H1 (cell line): ENCODE results near the gene RBM19. TPM values are rescaled to one million over a fixed set of nuclear protein-coding genes. Genes with fewer than 3 reads are reported as not detected.

ENCODE experiments used
- CTCF ChIA-PET: fragments of 300-600 bp; sonication (Branson Sonifier 250); formaldehyde crosslinking; loops from one replicate; lab custom pipeline; 2021; ENCODE audit not compliant: partially characterized antibody; lab: Charles Lee
- POLR2A ChIA-PET: fragments of 300-600 bp; sonication (Branson Sonifier 250); formaldehyde crosslinking; loops from one replicate; lab custom pipeline; 2021; ENCODE audit warnings: inconsistent platforms; ENCODE audit not compliant: partially characterized antibody; lab: Charles Lee
- DNase-seq, 2 experiments: peaks; one replicate each; pipeline versions ENCODE4 v3.0.0 to v3.0.0-alpha.2; 2010 to 2022; ENCODE audit warnings: low spot score in 2 of 2, low read depth in 1 of 2, mixed read lengths in 1 of 2
- FAIRE-seq: peaks from 2 replicates; lab custom pipeline; 2011; peaks lifted over from hg19 to GRCh38; lab: Jason Lieb, UNC
- H2AFZ ChIP-seq: 2 replicates; pipeline ENCODE4 v1.8.1; 2012; ENCODE audit warnings: low read length, inconsistent platforms
- H2AK5ac ChIP-seq: 2 replicates; pipeline ENCODE4 v1.6.1; 2013; ENCODE audit warnings: low read depth, low read length
- H2BK120ac ChIP-seq: replicated peaks from 2 replicates; pipeline ENCODE3; 2013; ENCODE audit warnings: low read depth, low read length, inconsistent platforms
- H2BK12ac ChIP-seq: 2 replicates; pipeline ENCODE4 v1.6.1; 2013; ENCODE audit warnings: low read depth, low read length
- H2BK15ac ChIP-seq: 2 replicates; pipeline ENCODE4 v1.6.1; 2013; ENCODE audit warnings: low read length
- H2BK20ac ChIP-seq: 2 replicates; pipeline ENCODE4 v1.6.1; 2013; ENCODE audit warnings: low read length
- H2BK5ac ChIP-seq: 2 replicates; pipeline ENCODE4 v1.6.1; 2013; ENCODE audit warnings: low read depth, low read length
- H3K14ac ChIP-seq: 2 replicates; pipeline ENCODE4 v1.6.1; 2013; ENCODE audit warnings: inconsistent platforms; ENCODE audit not compliant: insufficient read length
- H3K18ac ChIP-seq: 2 replicates; pipeline ENCODE4 v1.6.1; 2013; ENCODE audit warnings: low read length; ENCODE audit errors: extremely low read depth
- H3K23ac ChIP-seq: 2 replicates; pipeline ENCODE4 v1.6.1; 2013; ENCODE audit warnings: inconsistent platforms; ENCODE audit not compliant: insufficient read length
- H3K23me2 ChIP-seq: 2 replicates; pipeline ENCODE4 v1.6.1; 2013; ENCODE audit warnings: low read depth, low read length
- H3K27ac ChIP-seq: 2 replicates; pipeline ENCODE4 v1.6.1; 2011; ENCODE audit warnings: low read depth, low read length, inconsistent platforms
- H3K27me3 ChIP-seq, 4 experiments: replicated peaks in 1 of 4; 1 replicate in 1 of 4; 2 replicates in 3 of 4; pipeline versions ENCODE4 v1.6.1 to v1.8.1; 2011 to 2013; ENCODE audit warnings: low read length in 3 of 4, mild to moderate bottlenecking in 3 of 4, inconsistent platforms in 2 of 4, mixed read lengths in 2 of 4, moderate library complexity in 1 of 4; ENCODE audit not compliant: control insufficient read depth in 3 of 4, insufficient read depth in 3 of 4; ENCODE audit errors: extremely low read depth in 1 of 4
- H3K36me3 ChIP-seq, 4 experiments: 2 replicates each; pipeline versions ENCODE4 v1.6.1 to v1.8.1; 2011 to 2013; ENCODE audit warnings: mild to moderate bottlenecking in 4 of 4, low read length in 3 of 4, moderate library complexity in 2 of 4, control low read depth in 1 of 4, inconsistent platforms in 1 of 4; ENCODE audit not compliant: insufficient read depth in 4 of 4, control insufficient read depth in 2 of 4
- H3K4ac ChIP-seq: replicated peaks from 2 replicates; pipeline ENCODE3; 2013; ENCODE audit warnings: low read length, low read depth, mixed read lengths, inconsistent platforms; ENCODE audit not compliant: insufficient read length
- H3K4me1 ChIP-seq, 4 experiments: replicated peaks in 1 of 4; 1 replicate in 1 of 4; 2 replicates in 3 of 4; pipeline versions ENCODE4 v1.6.1 to v1.8.1; 2011 to 2013; ENCODE audit warnings: low read length in 3 of 4, inconsistent platforms in 2 of 4, mixed read lengths in 1 of 4; ENCODE audit not compliant: insufficient read depth in 4 of 4, control insufficient read depth in 3 of 4
- H3K4me2 ChIP-seq, 2 experiments: 2 replicates each; pipeline versions ENCODE4 v1.6.1 to v1.8.1; 2011 to 2013; ENCODE audit warnings: low read depth in 2 of 2, low read length in 2 of 2, control low read depth in 1 of 2, inconsistent platforms in 1 of 2, mild to moderate bottlenecking in 1 of 2; ENCODE audit not compliant: insufficient read depth in 1 of 2
- H3K4me3 ChIP-seq, 4 experiments: fragments of 200-600, 300-600 bp in 1 of 4; sonication (generic), shearing (Covaris generic), sonication (Bioruptor Twin) in 1 of 4; 2 replicates each; pipeline versions ENCODE4 v1.5.1 to v1.8.1; 2011 to 2016; ENCODE audit warnings: low read length in 4 of 4, low read depth in 3 of 4, control low read depth in 2 of 4, inconsistent platforms in 2 of 4, mild to moderate bottlenecking in 2 of 4, mixed read lengths in 1 of 4, moderate library complexity in 1 of 4; ENCODE audit not compliant: insufficient read depth in 2 of 4; ENCODE audit errors: extremely low read depth in 1 of 4
- H3K56ac ChIP-seq: replicated peaks from 2 replicates; pipeline ENCODE3; 2013; ENCODE audit warnings: low read depth, mild to moderate bottlenecking, mixed read lengths, low read length, inconsistent platforms; ENCODE audit not compliant: insufficient read length
- H3K79me1 ChIP-seq: 2 replicates; pipeline ENCODE4 v1.6.1; 2013; ENCODE audit warnings: low read depth, low read length, control low read depth
- H3K79me2 ChIP-seq, 2 experiments: 2 replicates each; pipeline versions ENCODE4 v1.6.1 to v1.8.1; 2012 to 2013; ENCODE audit warnings: low read length in 2 of 2, mild to moderate bottlenecking in 2 of 2, inconsistent platforms in 1 of 2; ENCODE audit not compliant: insufficient read depth in 2 of 2, control insufficient read depth in 1 of 2
- H3K9ac ChIP-seq, 4 experiments: replicated peaks in 1 of 4; 1 replicate in 1 of 4; 2 replicates in 3 of 4; pipeline versions ENCODE4 v1.6.1 to v1.8.1; 2011 to 2013; ENCODE audit warnings: low read depth in 3 of 4, low read length in 3 of 4, control low read depth in 2 of 4, mild to moderate bottlenecking in 2 of 4, moderate library complexity in 2 of 4, inconsistent platforms in 1 of 4; ENCODE audit errors: extremely low read depth in 1 of 4
- H3K9me3 ChIP-seq, 2 experiments: 2 replicates each; pipeline versions ENCODE4 v1.6.1 to v1.8.1; 2012 to 2013; ENCODE audit warnings: mild to moderate bottlenecking in 2 of 2, moderate library complexity in 2 of 2, control low read depth in 1 of 2, inconsistent platforms in 1 of 2, low read depth in 1 of 2, low read length in 1 of 2, mixed read lengths in 1 of 2; ENCODE audit not compliant: insufficient read depth in 2 of 2
- H4K20me1 ChIP-seq, 2 experiments: replicated peaks in 1 of 2; 2 replicates each; pipeline versions ENCODE3 to v1.8.1; 2011 to 2013; ENCODE audit warnings: inconsistent platforms in 2 of 2, low read length in 2 of 2, mild to moderate bottlenecking in 1 of 2; ENCODE audit not compliant: insufficient read depth in 2 of 2, control insufficient read depth in 1 of 2
- H4K5ac ChIP-seq: 2 replicates; pipeline ENCODE4 v1.6.1; 2013; ENCODE audit warnings: low read length, low read depth, mixed read lengths, inconsistent platforms; ENCODE audit not compliant: insufficient read length
- H4K8ac ChIP-seq: 2 replicates; pipeline ENCODE4 v1.8.0; 2013; ENCODE audit warnings: mild to moderate bottlenecking, moderate library complexity, low read length, inconsistent platforms; ENCODE audit not compliant: insufficient read depth; ENCODE audit errors: extremely low read depth
- H4K91ac ChIP-seq: replicated peaks from 2 replicates; pipeline ENCODE3; 2013; ENCODE audit warnings: low read length, mixed read lengths, inconsistent platforms; ENCODE audit not compliant: insufficient read length
- ATF2 ChIP-seq: IDR thresholded peaks from 2 replicates; pipeline ENCODE4 v1.6.1; 2012; ENCODE audit warnings: low read length, inconsistent platforms
- ATF3 ChIP-seq: IDR thresholded peaks from 2 replicates; pipeline ENCODE4 v1.6.1; 2011; ENCODE audit warnings: low read depth, mild to moderate bottlenecking, low read length; ENCODE audit not compliant: insufficient read depth
- BCL11A ChIP-seq, 2 experiments: IDR thresholded peaks; one replicate each; pipeline ENCODE4 v1.6.1; 2011; ENCODE audit warnings: low read depth in 2 of 2, low read length in 2 of 2, mild to moderate bottlenecking in 2 of 2
- FOSL1 ChIP-seq: IDR thresholded peaks from 2 replicates; pipeline ENCODE4 v1.6.1; 2011; ENCODE audit warnings: mild to moderate bottlenecking, low read depth, low read length, moderate library complexity; ENCODE audit not compliant: insufficient read depth
- GTF2F1 ChIP-seq: IDR thresholded peaks from 2 replicates; pipeline ENCODE4 v1.6.1; 2012; ENCODE audit warnings: low read depth, low read length, improper control_type of control experiment, borderline replicate concordance
- HDAC2 ChIP-seq, 2 experiments: fragments of 300-600 bp in 1 of 2; sonication (generic) in 1 of 2; IDR thresholded peaks; 2 replicates each; pipeline ENCODE4 v1.6.1; 2011 to 2012; ENCODE audit warnings: low read depth in 2 of 2, low read length in 2 of 2, mild to moderate bottlenecking in 2 of 2, moderate library complexity in 2 of 2, borderline replicate concordance in 1 of 2, inconsistent platforms in 1 of 2
- HDAC6 ChIP-seq: IDR thresholded peaks from one replicate; pipeline ENCODE4 v1.7.1; 2012; ENCODE audit warnings: low read depth, mild to moderate bottlenecking, inconsistent platforms, low read length, moderate library complexity
- TEAD4 ChIP-seq: IDR thresholded peaks from 2 replicates; pipeline ENCODE4 v1.6.1; 2012; ENCODE audit warnings: low read depth, low read length, inconsistent platforms, mixed read lengths
- ZNF274 ChIP-seq: IDR thresholded peaks from 2 replicates; pipeline ENCODE4 v1.7.0; 2012; ENCODE audit warnings: low read length, borderline replicate concordance; ENCODE audit errors: extremely low read depth
- WGBS, 2 experiments: shearing (Covaris generic) in 1 of 2; methylation state at CpG; one replicate each; pipeline versions ENCODE4 v1.1.6 to v1.1.7; 2013 to 2015; ENCODE audit warnings: low lambda C conversion rate in 2 of 2, mixed read lengths in 2 of 2, inconsistent platforms in 1 of 2, low coverage in 1 of 2, missing lambda C conversion rate in 1 of 2; ENCODE audit not compliant: insufficient replicate concordance in 2 of 2, insufficient coverage in 1 of 2, insufficient read length in 1 of 2; ENCODE audit errors: extremely low coverage in 1 of 2, missing lambda C conversion rate in 1 of 2; 5-methylcytosine and 5-hydroxymethylcytosine counted together
- polyA plus RNA-seq, 7 experiments: library from polyadenylated mRNA; depleted of rRNA in 3 of 7; stranded (reverse) in 5 of 7; unstranded in 2 of 7; fragments of >200 nt in 5 of 7; fragments of 200-250 nt in 2 of 7; gene quantifications; 1 replicate in 5 of 7; 2 replicates in 1 of 7; 4 replicates in 1 of 7; pipeline versions ENCODE4 v1.2.1 to v1.2.3, GENCODE V29; 2011 to 2013; ENCODE audit warnings: missing spikeins in 2 of 7, mixed read lengths in 2 of 7
- total RNA-seq: library from RNA; stranded (reverse); fragmentation: NEBNext Ultra II Directional; extraction: Animal tissue kit (Norgen Biotek cat#: 25700); gene quantifications from 2 replicates; pipeline ENCODE4 v1.2.1, GENCODE V29; 2021

RBM19 gene
- total and polyA plus RNA-seq, 2 of the 8 experiments (the other 6 are each of a cell fraction or from before 2014, with no cell fraction given): 23.4 to 61.9 TPM

GRCh38 chr12:113866496-113866895 lies 99.6 kb downstream of the RBM19 start:
- no peak overlapping the region for H2BK120ac ChIP-seq
- H4K8ac ChIP-seq: no peak overlapping the region
- DNase-seq (no peak), FAIRE-seq (no peak)
- no peak overlapping the region for H2AK5ac ChIP-seq
- H3K9me3 ChIP-seq: peaks cover 0 to under 1% of the 10 kb centered on the region in 2 experiments; a peak in 1 of 4 replicates
- H2BK12ac ChIP-seq: no peak overlapping the region
- H3K23me2 ChIP-seq: no peaks in the 10 kb centered on the region
- H3K56ac ChIP-seq: no peak overlapping the region
- H2BK5ac ChIP-seq: no peak overlapping the region; the same call in 1 of the 2 replicates
- H4K91ac ChIP-seq: no peak overlapping the region
- H3K79me2 ChIP-seq: no peaks in the 10 kb centered on the region
- H3K36me3 ChIP-seq: no peaks in the 10 kb centered on the region
- peaks cover 14 to 23% (median 15%) of the 10 kb centered on the region in 4 experiments for H3K4me1 ChIP-seq
- H2BK20ac ChIP-seq: no peak overlapping the region
- H3K9ac ChIP-seq: no peak overlapping the region
- H3K23ac ChIP-seq: no peak overlapping the region
- H3K4ac ChIP-seq: no peak overlapping the region
- H3K27ac ChIP-seq: no peak overlapping the region
- no peaks in the 10 kb centered on the region for H4K20me1 ChIP-seq
- no peak overlapping the region for H4K5ac ChIP-seq
- no peak overlapping the region for H2AFZ ChIP-seq
- H3K18ac ChIP-seq: no peak overlapping the region
- no peak overlapping the region for H3K4me2 ChIP-seq
- H3K14ac ChIP-seq: no peak overlapping the region
- WGBS, 2 experiments: 88% methylated on average over 1 of the region's 1 CpG; no CpG with 5 or more reads in 1 of the 2 experiments
- H2BK15ac ChIP-seq: no peak overlapping the region
- H3K79me1 ChIP-seq: no peaks in the 10 kb centered on the region
- no peak overlapping the region for H3K4me3 ChIP-seq
- ChIA-PET POLR2A (interaction anchor here (0.6 to 1.3 kb wide), 2 partner anchors 9 to 77 kb away, joined by 3 read pairs; no protein-coding TSS in a partner anchor), CTCF (interaction anchor here (0.7 to 5.2 kb wide), 25 partner anchors 9 to 441 kb away, joined by 3 to 40 read pairs (median 5); no protein-coding TSS in a partner anchor)
- no peaks in the 10 kb centered on the region for H3K27me3 ChIP-seq
- TF ChIP-seq GTF2F1 (no peak), ATF3 (no peak), HDAC6 (no peak), ATF2 (no peak), FOSL1 (no peak), ZNF274 (no peak), HDAC2 (IDR thresholded peaks at IDR 0.05; ENCODE audit: borderline replicate concordance in 1 of 2, low read depth in 2 of 2, low read length in 2 of 2) (no peak), BCL11A (IDR thresholded peaks at IDR 0.05; ENCODE audit: low read depth in 2 of 2, low read length in 2 of 2) (no peak), TEAD4 (no peak)
